Esophagus muscularis mucosa (tissue), 4 donors: ENCODE results near the gene GRIK4.

ENCODE experiments used
- EP300 ChIP-seq: sonication (generic); formaldehyde crosslinking; IDR thresholded peaks from one replicate; pipeline ENCODE4 v1.6.1; 2017; ENCODE audit warnings: antibody characterized with exemption
- POLR2AphosphoS5 ChIP-seq, 2 donors: sonication (generic); formaldehyde crosslinking; IDR thresholded peaks; one replicate each; pipeline ENCODE4 v1.6.1; 2017; ENCODE audit warnings: antibody characterized with exemption in 2 of 2
- TF ChIP-seq, protein P1 (sequence below), 3 experiments: fragments of 200-600 bp in 2 of 3; fragments of 450-650 bp in 1 of 3; sonication (generic) in 2 of 3; IDR thresholded peaks; one replicate each; pipeline ENCODE4 v1.5.1; 2017 to 2019; ENCODE audit warnings: antibody characterized with exemption in 3 of 3, mild to moderate bottlenecking in 2 of 3, moderate library complexity in 1 of 3

DNA sequence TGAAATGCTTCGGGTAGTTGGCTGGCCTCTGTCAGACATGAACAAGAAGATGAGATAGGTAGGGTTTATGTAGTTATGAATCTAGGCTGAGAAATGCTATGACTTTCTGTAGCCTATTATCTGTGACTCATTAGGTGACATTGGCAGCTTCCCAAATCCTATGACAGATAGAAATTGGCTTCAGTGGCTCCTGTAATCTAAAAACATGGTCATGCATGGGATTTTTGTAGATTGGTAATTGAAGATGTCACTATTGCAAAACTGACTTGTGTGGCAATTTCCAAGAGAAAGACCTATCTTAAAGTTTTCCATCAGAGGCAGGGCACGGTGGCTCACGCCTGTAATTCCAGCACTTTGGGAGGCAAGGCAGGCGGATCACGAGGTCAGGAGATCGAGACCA is 29.4 kb upstream of the GRIK4 start:
- TF ChIP-seq, protein P1, sequence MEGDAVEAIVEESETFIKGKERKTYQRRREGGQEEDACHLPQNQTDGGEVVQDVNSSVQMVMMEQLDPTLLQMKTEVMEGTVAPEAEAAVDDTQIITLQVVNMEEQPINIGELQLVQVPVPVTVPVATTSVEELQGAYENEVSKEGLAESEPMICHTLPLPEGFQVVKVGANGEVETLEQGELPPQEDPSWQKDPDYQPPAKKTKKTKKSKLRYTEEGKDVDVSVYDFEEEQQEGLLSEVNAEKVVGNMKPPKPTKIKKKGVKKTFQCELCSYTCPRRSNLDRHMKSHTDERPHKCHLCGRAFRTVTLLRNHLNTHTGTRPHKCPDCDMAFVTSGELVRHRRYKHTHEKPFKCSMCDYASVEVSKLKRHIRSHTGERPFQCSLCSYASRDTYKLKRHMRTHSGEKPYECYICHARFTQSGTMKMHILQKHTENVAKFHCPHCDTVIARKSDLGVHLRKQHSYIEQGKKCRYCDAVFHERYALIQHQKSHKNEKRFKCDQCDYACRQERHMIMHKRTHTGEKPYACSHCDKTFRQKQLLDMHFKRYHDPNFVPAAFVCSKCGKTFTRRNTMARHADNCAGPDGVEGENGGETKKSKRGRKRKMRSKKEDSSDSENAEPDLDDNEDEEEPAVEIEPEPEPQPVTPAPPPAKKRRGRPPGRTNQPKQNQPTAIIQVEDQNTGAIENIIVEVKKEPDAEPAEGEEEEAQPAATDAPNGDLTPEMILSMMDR (IDR thresholded peaks at IDR 0.05) = no peak
- TF ChIP-seq POLR2AphosphoS5 (IDR thresholded peaks at IDR 0.05) (no peak), EP300 (no peak)
